ENCODE measurements around the gene DAG1. TPM values are rescaled to one million over a fixed set of nuclear protein-coding genes. Genes with fewer than 3 reads are reported as not detected.

DAG1 gene
- total RNA-seq, 1 donor from 2014 or later = 71.5 TPM

DNA sequence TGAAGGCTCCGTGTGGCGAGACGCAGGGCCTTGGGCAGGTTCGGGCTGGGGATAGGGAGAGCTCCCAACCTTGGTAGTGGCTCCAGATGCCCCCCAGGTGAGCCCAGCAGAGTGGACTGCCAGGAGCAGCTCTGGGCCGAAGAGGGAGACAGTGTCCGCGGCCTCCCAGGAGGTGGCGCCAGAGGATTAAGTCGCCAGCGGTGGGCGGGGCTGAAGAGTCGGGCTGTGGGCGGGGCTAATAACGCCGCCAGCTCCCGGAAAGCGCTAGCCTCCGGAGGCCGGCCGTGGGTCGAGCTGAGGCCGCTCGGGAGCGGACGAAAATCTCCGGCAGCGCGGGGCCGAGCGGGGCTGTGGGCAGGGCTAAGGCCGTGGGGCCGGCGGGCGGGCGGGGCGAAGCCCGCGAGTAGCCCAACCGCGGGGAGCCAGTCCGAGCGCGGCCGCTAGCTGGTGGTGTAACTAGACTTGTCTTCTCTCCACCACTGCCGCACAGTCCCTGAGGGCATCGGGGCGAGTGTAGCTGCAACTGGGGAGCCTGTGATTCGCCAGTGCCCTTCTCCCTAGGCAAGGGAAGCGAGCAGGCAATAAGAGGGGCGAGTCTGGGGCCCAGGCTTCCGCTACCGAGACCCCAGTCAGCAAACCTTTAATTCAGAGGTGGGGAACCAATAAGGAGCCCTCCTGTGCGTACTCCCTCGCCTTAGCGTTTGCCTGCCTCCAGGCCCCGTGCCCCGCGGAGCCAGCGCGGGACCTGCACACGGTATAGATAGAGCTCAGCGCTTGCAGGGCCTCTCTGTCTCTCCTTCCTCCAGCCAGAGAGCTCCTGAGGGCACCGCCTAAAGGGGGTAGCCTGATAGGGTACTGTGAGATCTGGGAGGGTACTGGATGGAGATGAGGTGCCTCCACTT, 69.8 kb downstream of the DAG1 start:
- ATAC-seq (peak; percentile 98 to 99), DNase-seq (peak; percentile 97)
- peak overlapping the region; percentile 60 for H3K4me3 ChIP-seq
- no peaks in the 10 kb centered on the region for H3K9me3 ChIP-seq
- no peaks in the 10 kb centered on the region for H3K27me3 ChIP-seq (ENCODE audit: low read depth)
- H3K36me3 ChIP-seq = no peaks in the 10 kb centered on the region
- peaks cover 10% of the 10 kb centered on the region for H3K4me1 ChIP-seq
- H3K27ac ChIP-seq = peak overlapping the region; percentile 79
- intact Hi-C loops (cut with DNase I) = no loop called here
- TF ChIP-seq, protein P1, sequence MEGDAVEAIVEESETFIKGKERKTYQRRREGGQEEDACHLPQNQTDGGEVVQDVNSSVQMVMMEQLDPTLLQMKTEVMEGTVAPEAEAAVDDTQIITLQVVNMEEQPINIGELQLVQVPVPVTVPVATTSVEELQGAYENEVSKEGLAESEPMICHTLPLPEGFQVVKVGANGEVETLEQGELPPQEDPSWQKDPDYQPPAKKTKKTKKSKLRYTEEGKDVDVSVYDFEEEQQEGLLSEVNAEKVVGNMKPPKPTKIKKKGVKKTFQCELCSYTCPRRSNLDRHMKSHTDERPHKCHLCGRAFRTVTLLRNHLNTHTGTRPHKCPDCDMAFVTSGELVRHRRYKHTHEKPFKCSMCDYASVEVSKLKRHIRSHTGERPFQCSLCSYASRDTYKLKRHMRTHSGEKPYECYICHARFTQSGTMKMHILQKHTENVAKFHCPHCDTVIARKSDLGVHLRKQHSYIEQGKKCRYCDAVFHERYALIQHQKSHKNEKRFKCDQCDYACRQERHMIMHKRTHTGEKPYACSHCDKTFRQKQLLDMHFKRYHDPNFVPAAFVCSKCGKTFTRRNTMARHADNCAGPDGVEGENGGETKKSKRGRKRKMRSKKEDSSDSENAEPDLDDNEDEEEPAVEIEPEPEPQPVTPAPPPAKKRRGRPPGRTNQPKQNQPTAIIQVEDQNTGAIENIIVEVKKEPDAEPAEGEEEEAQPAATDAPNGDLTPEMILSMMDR (IDR thresholded peaks at IDR 0.05) = peak; percentile 92

DNA sequence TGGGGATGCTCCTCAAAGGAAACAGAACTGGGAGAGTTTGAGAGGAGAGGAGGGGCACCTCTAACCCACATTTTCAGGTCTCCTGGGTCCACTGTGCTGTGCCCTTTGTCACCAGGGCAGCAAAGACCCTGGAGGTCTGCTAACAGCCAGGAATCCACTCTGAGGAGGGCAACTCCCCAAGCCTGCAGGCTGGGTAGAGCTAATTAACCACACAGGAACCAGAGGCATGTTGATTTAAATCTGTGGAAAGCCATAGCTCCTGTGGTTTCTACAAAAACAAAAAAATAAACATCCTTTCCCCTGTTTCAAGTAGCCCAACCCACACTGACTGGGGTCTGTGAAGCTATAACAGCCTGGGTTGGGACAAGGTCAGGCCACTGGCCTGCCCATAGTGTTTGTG, 82.0 kb downstream of the DAG1 start:
- Histone ChIP-seq H3K9me3 (no peaks in the 10 kb centered on the region), H3K27me3 (ENCODE audit: low read depth) (peaks cover 4% of the 10 kb centered on the region), H3K27ac (no peak overlapping the region), H3K4me3 (no peak overlapping the region), H3K36me3 (no peaks in the 10 kb centered on the region), H3K4me1 (peaks cover 18% of the 10 kb centered on the region)
- DNase-seq (no peak), ATAC-seq (no peak)
- intact Hi-C loops (cut with DNase I) = no loop called here
- TF ChIP-seq, protein P1 (IDR thresholded peaks at IDR 0.05) = no peak

DNA sequence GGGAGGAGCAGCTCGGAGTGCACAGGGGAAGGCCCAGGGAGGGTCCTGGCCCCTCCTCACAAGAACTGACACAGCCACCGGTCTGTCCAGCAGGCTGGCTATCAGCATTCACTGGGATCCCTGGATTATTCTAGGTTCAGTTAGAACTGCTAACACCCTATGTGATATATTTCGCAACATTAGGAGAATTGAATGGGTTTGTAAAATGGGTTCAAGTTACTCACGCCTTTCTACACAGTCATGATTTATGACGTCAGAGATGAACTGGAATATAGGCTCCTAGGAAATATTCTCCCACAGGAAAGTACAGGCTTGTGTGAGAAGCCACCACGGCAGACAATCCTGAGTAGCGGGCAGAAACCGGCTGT, 83.2 kb downstream of the DAG1 start:
- no peaks in the 10 kb centered on the region for H3K9me3 ChIP-seq
- intact Hi-C loops (cut with DNase I) = no loop called here
- TF ChIP-seq, protein P1 (IDR thresholded peaks at IDR 0.05) = no peak
- H3K4me1 ChIP-seq = peaks cover 18% of the 10 kb centered on the region
- peak overlapping the region; percentile 79 for H3K4me3 ChIP-seq
- H3K27ac ChIP-seq = no peak overlapping the region
- H3K36me3 ChIP-seq = no peaks in the 10 kb centered on the region
- H3K27me3 ChIP-seq (ENCODE audit: low read depth) = peaks cover 4% of the 10 kb centered on the region
- ATAC-seq (no peak), DNase-seq (no peak)

DNA sequence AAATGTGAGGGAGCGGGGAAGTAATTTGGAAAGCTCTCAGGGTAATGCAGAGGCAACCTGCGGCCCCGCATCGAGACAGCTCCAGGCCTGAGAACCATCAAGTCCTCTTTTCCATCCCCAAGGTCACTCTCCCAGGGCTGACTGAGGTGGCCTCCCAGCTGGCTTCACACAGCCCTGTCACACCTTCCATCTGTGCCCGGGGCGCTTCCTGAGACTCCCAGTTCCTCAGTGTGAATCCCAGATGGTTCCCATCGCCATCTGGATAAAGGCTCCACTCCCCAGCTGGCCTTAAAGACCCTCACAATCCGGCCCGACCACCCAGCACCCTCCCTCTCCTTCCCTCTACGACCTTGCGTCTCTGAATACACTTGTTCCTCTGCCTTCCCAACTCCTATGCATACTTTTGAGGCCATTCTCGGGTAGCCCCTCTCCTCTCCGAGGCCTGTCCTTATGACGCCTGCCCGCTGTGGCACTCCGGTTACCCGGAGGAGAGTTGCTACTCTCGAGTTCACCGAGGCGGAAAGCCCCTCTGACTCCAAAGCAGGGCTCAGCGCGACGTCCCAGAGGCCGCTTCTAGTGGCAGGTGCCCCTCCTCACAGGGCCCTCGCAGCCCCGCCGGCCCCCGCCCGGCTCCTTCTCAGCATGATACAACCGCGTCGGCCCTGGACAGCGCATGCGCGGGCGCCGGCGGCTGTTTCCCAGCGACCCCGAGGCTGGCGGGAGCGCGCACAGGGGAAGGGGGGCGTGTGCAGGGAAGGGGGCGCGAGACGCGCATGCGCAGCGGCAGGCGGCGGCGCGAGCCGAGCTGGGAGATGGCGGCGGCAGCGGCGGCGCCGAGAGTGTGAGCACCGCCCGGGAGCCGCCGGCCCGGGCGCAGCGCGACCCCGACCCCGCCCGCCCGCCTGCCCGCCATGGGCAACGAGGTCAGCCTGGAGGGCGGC, 83.9 kb downstream of the DAG1 start, which contains the start of gene BSN:
Gene BSN, plus strand, starts transcription at position 786 of the 941 bp plus-strand sequence. Its CDS starts 126 bp downstream, at position 912.
- peak within 1 kb of the TSS; percentile 70 for H3K27ac ChIP-seq
- H3K4me3 ChIP-seq = peak within 1 kb of the TSS; percentile 79
- no peaks in the 10 kb centered on the region for H3K9me3 ChIP-seq
- intact Hi-C loops (cut with DNase I) = no loop called here
- H3K36me3 ChIP-seq = no peaks in the 10 kb centered on the region
- ATAC-seq (peak; percentile 96 to 97), DNase-seq (peak; percentile 90)
- peaks cover 18% of the 10 kb centered on the region for H3K4me1 ChIP-seq
- TF ChIP-seq, protein P1 (IDR thresholded peaks at IDR 0.05) = no peak
- H3K27me3 ChIP-seq (ENCODE audit: low read depth) = peaks cover 4% of the 10 kb centered on the region

DNA sequence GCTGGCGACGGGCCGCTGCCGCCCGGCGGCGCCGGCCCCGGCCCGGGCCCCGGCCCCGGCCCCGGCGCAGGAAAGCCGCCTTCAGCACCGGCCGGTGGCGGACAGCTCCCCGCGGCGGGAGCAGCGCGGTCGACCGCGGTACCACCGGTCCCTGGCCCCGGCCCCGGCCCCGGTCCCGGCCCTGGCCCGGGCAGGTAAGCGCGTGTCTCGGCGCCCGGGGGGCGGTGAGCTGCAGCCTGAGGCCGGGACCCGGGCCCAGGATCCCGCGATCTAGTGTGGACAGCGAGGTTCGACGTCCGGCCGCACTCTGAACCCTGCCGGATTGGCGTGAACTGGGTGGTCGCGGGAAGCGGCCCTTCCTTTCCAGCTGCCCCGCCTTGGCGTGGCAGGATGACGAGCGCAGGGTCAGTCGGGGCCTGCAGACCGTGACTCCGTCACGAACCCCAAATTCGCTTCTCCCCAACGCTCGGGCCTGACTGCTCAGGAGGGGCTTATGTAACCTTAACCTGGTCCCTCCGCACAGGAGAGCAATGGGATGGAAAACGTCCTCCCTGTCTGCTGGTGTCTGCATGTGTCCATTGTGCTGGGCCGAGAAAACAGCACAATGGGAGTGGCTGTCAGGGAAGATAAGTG, 84.7 kb downstream of the DAG1 start:
- DNase-seq = peak; percentile 66
- no peak overlapping the region for H3K27ac ChIP-seq
- intact Hi-C loops (cut with DNase I) = no loop called here
- H3K9me3 ChIP-seq = no peaks in the 10 kb centered on the region
- H3K36me3 ChIP-seq = no peaks in the 10 kb centered on the region
- peaks cover 18% of the 10 kb centered on the region for H3K4me1 ChIP-seq
- TF ChIP-seq, protein P1 (IDR thresholded peaks at IDR 0.05) = no peak
- peak; percentile 76 to 87 for ATAC-seq
- H3K4me3 ChIP-seq = peak overlapping the region; percentile 49
- H3K27me3 ChIP-seq (ENCODE audit: low read depth) = peaks cover 4% of the 10 kb centered on the region

Measured in lower lobe of right lung (tissue), 2 donors.